GM12878 (cell line): ENCODE data around the gene NRG2. TPM values are rescaled to one million over a fixed set of nuclear protein-coding genes. Genes with fewer than 3 reads are reported as not detected.

ENCODE experiments used
- ATAC-seq: fragments of 200-7000 bp; cut with Tn5 transposase; 3 replicates; pipeline ENCODE4 v1.9.1; 2020; ENCODE audit warnings: mild to moderate bottlenecking, moderate library complexity
- BruUV-seq: library from RNA; stranded (reverse); fragments of 400-500 nt; replicated peaks from 2 replicates; lab custom pipeline; 2021; lab: Mats Ljungman, UMichigan
- CTCF ChIA-PET: fragments of 300-600 bp; sonication (Branson Sonifier 250); formaldehyde crosslinking; extraction: SDS; loops from one replicate; lab custom pipeline; 2021; ENCODE audit warnings: inconsistent platforms; lab: Yijun Ruan, JAX
- POLR2A ChIA-PET: fragments of 350-600 bp; formaldehyde crosslinking; extraction: SDS; loops from one replicate; lab custom pipeline; 2021; ENCODE audit warnings: inconsistent platforms; lab: Charles Lee
- RAD21 ChIA-PET: fragments of 300-600 bp; sonication (Branson Sonifier 250); formaldehyde crosslinking; loops from one replicate; lab custom pipeline; 2023; ENCODE audit warnings: antibody characterized with exemption; ENCODE audit not compliant: unreplicated experiment; lab: Charles Lee
- SMC1A ChIA-PET: fragments of 300-600 bp; sonication (Branson Sonifier 250); formaldehyde crosslinking; loops from one replicate; lab custom pipeline; 2023; ENCODE audit not compliant: unreplicated experiment, uncharacterized antibody; lab: Charles Lee
- DNase-seq: peaks from one replicate; pipeline ENCODE4 v3.0.0-alpha.2; 2011; ENCODE audit warnings: low read depth, low spot score
- FAIRE-seq: peaks from 3 replicates; lab custom pipeline; 2011; peaks lifted over from hg19 to GRCh38; lab: Jason Lieb, UNC
- H2AFZ ChIP-seq: 2 replicates; pipeline ENCODE4 v1.6.0; 2011; ENCODE audit warnings: low read depth, low read length, control low read depth; ENCODE audit not compliant: control insufficient read depth
- H3K27ac ChIP-seq: 2 replicates; pipeline ENCODE4 v1.5.1; 2011; ENCODE audit warnings: control low read depth; ENCODE audit not compliant: control insufficient read depth, insufficient read depth
- H3K27me3 ChIP-seq, 2 experiments: replicated peaks in 1 of 2; 2 replicates each; pipeline versions ENCODE4 v1.6.0 to v1.6.1; 2011; ENCODE audit warnings: low read length in 1 of 2; ENCODE audit not compliant: control insufficient read depth in 2 of 2, insufficient read depth in 2 of 2
- H3K36me3 ChIP-seq, 2 experiments: 2 replicates each; pipeline ENCODE4 v1.5.1; 2011; ENCODE audit warnings: low read length in 1 of 2; ENCODE audit not compliant: control insufficient read depth in 2 of 2, insufficient read depth in 2 of 2
- H3K4me1 ChIP-seq: 2 replicates; pipeline ENCODE4 v1.6.1; 2011; ENCODE audit warnings: mild to moderate bottlenecking, low read length, moderate library complexity, mixed read lengths; ENCODE audit not compliant: control insufficient read depth, insufficient read depth
- H3K4me2 ChIP-seq: 2 replicates; pipeline ENCODE4 v1.6.0; 2011; ENCODE audit warnings: control low read depth; ENCODE audit not compliant: control insufficient read depth, insufficient read depth
- H3K4me3 ChIP-seq: fragments of 200-600 bp; sonication (generic); 2 replicates; pipeline ENCODE4 v1.5.1; 2016
- H3K79me2 ChIP-seq: 2 replicates; pipeline ENCODE4 v1.6.0; 2011; ENCODE audit warnings: low read length; ENCODE audit not compliant: control insufficient read depth, insufficient read depth
- H3K9ac ChIP-seq: 2 replicates; pipeline ENCODE4 v1.8.0; 2011; ENCODE audit warnings: low read length, control low read depth, mixed read lengths; ENCODE audit not compliant: control insufficient read depth, insufficient read depth
- H3K9me3 ChIP-seq: replicated peaks from 3 replicates; pipeline ENCODE4 v1.5.1; 2011; ENCODE audit warnings: mild to moderate bottlenecking, low read length; ENCODE audit not compliant: control insufficient read depth, insufficient read depth
- H4K20me1 ChIP-seq: 2 replicates; pipeline ENCODE4 v1.6.0; 2011; ENCODE audit not compliant: control insufficient read depth, insufficient read depth
- CHD2 ChIP-seq: IDR thresholded peaks from 2 replicates; pipeline ENCODE4 v1.6.1; 2011; ENCODE audit warnings: low read depth, low read length, improper control_type of control experiment, borderline replicate concordance
- FOXK2 ChIP-seq: fragments of 450-650 bp; IDR thresholded peaks from 2 replicates; pipeline ENCODE4 v1.6.1; 2017; ENCODE audit warnings: mild to moderate bottlenecking, moderate library complexity
- HSF1 ChIP-seq: fragments of 150-350 bp; IDR thresholded peaks from 2 replicates; pipeline ENCODE4 v1.6.1; 2014; ENCODE audit warnings: mild to moderate bottlenecking, low read depth, low read length
- MAX ChIP-seq: IDR thresholded peaks from 2 replicates; pipeline ENCODE4 v1.6.1; 2012; ENCODE audit warnings: low read depth, low read length, improper control_type of control experiment
- MXI1 ChIP-seq: fragments of 150-350 bp; IDR thresholded peaks from 2 replicates; pipeline ENCODE4 v1.6.1; 2011; ENCODE audit warnings: low read depth, mild to moderate bottlenecking, inconsistent platforms, low read length, improper control_type of control experiment
- NFYB ChIP-seq: IDR thresholded peaks from 2 replicates; pipeline ENCODE4 v1.6.1; 2011; ENCODE audit warnings: low read depth, mild to moderate bottlenecking, low read length, improper control_type of control experiment, moderate library complexity; ENCODE audit not compliant: insufficient read depth
- NKRF ChIP-seq: fragments of 450-650 bp; conservative IDR thresholded peaks from 2 replicates; pipeline ENCODE4 v1.6.1; 2017; ENCODE audit warnings: mild to moderate bottlenecking, moderate library complexity
- NRF1 ChIP-seq: conservative IDR thresholded peaks from 2 replicates; pipeline ENCODE4 v1.6.1; 2011; ENCODE audit warnings: mild to moderate bottlenecking, low read depth, low read length, improper control_type of control experiment
- RAD21 ChIP-seq: IDR thresholded peaks from 2 replicates; pipeline ENCODE4 v1.6.1; 2011; ENCODE audit warnings: mild to moderate bottlenecking, low read depth, low read length, moderate library complexity; ENCODE audit not compliant: insufficient read depth
- TBL1XR1 ChIP-seq: IDR thresholded peaks from 2 replicates; pipeline ENCODE4 v1.6.1; 2012; ENCODE audit warnings: low read depth, low read length, improper control_type of control experiment
- ZNF622 ChIP-seq: fragments of 450-650 bp; IDR thresholded peaks from 2 replicates; pipeline ENCODE4 v1.6.1; 2017; ENCODE audit warnings: mild to moderate bottlenecking, inconsistent platforms
- WGBS: methylation state at CpG from one replicate; pipeline ENCODE4 v1.1.6; 2016; ENCODE audit warnings: low lambda C conversion rate; ENCODE audit not compliant: insufficient replicate concordance, insufficient coverage; ENCODE audit errors: missing lambda C conversion rate; 5-methylcytosine and 5-hydroxymethylcytosine counted together
- in situ Hi-C: fragments of 300-500 bp; cut with MboI; formaldehyde crosslinking; loops from 9 replicates; pipeline ENCODE4 v1.14.3; 2018; ENCODE audit warnings: mixed read lengths
- intact Hi-C: fragments of 100-400 bp; cut with micrococcal nuclease; formaldehyde crosslinking; loops from one replicate; pipeline ENCODE4 v1.14.2; 2022; ENCODE audit not compliant: unreplicated experiment
- polyA plus RNA-seq, 11 experiments: library from polyadenylated mRNA; depleted of rRNA in 4 of 11; unstranded in 6 of 11; stranded (reverse) in 5 of 11; fragments of >200 nt; fragmentation: Nextera tagmentation in 4 of 11; fragmentation: Illumina TruSeq in 1 of 11; extraction: Ambion mirVana in 4 of 11; extraction: Trizol in 1 of 11; gene quantifications; 1 replicate in 1 of 11; 2 replicates in 10 of 11; pipeline versions ENCODE4 v1.2.1 to v1.2.3, GENCODE V29; 2011 to 2016; ENCODE audit warnings: inconsistent platforms in 2 of 11, missing spikeins in 2 of 11, low read depth in 1 of 11
- total RNA-seq, 4 experiments: library from RNA; depleted of rRNA in 3 of 4; stranded (reverse); fragments of >200 nt in 3 of 4; fragmentation: Illumina TruSeq in 1 of 4; extraction: Trizol in 1 of 4; gene quantifications; 2 replicates each; pipeline versions ENCODE4 v1.2.1 to v1.2.3, GENCODE V29; 2013 to 2021

The NRG2 gene
- total and polyA plus RNA-seq, 10 of the 15 experiments (the other 5 are each of a cell fraction or from before 2014, with no cell fraction given): 0.10 to 21.7 (median 9.6) TPM

DNA sequence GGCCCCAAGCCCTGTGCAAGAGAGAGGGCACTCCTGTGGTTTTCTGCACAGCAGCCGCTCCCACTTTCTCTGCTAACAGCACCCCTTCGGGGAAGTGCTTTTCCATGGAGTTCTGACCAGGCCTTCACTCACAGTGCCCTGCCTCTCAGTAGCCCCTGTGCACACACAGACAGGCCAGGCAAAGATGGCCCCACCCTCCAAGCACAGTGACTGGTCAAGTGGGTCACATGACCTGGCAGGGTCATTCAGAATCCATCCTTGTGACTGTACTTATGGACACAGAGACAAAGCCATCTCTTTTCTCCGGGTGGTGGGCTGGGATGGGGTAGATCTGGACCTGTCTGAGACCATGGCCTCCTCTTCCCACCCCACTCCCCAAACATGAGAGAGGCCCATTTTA is 165.0 kb downstream of the NRG2 start:
- 42% methylated on average over 3 of the region's 3 CpGs for WGBS
- Histone ChIP-seq H3K4me3 (no peak overlapping the region), H3K9ac (no peak overlapping the region), H3K4me2 (no peak overlapping the region), H3K36me3 (peaks cover 2 to 6% of the 10 kb centered on the region in 2 experiments; a peak in 3 of 4 replicates), H3K79me2 (no peaks in the 10 kb centered on the region), H3K27ac (no peak overlapping the region), H4K20me1 (no peaks in the 10 kb centered on the region), H2AFZ (no peak overlapping the region), H3K9me3 (no peaks in the 10 kb centered on the region; the same call in 2 of the 3 replicates)
- CTCF ChIA-PET: no interaction called here
- in situ Hi-C loops: no loop called here
- POLR2A ChIA-PET: no interaction called here
- intact Hi-C loops: loop anchor here (10.0 kb wide), 1 partner anchor 167 kb away; the partner anchor contains the start of gene NRG2
- SMC1A ChIA-PET: interaction anchor here (1.5 kb wide), 1 partner anchor 20 kb away, joined by 3 read pairs; no protein-coding TSS in a partner anchor
- BruUV-seq: no TSS peak
- ATAC-seq: peak; percentile 33; the same call in 2 of the 3 replicates
- DNase-seq: no peak
- TF ChIP-seq NFYB (0 out of 2 replicates have a peak, but pooled peaks have one; percentile 7), HSF1 (no peak)
- TF ChIP-seq, all 136 proteins: peak for 1
- RAD21 ChIA-PET: no interaction called here
- Histone ChIP-seq H3K4me1 (no peaks in the 10 kb centered on the region), H3K27me3 (no peaks in the 10 kb centered on the region)
- FAIRE-seq: no peak

GRCh38 chr5:139877129-139877597 is 165.9 kb downstream of the NRG2 start:
- Histone ChIP-seq H3K27ac (no peak overlapping the region), H3K79me2 (no peaks in the 10 kb centered on the region), H3K9ac (no peak overlapping the region), H3K4me1 (no peaks in the 10 kb centered on the region), H2AFZ (no peak overlapping the region), H3K4me2 (no peak overlapping the region), H3K9me3 (no peaks in the 10 kb centered on the region; the same call in 2 of the 3 replicates), H3K4me3 (no peak overlapping the region), H3K36me3 (peaks cover 2 to 6% of the 10 kb centered on the region in 2 experiments; a peak in 3 of 4 replicates), H3K27me3 (no peaks in the 10 kb centered on the region), H4K20me1 (no peaks in the 10 kb centered on the region)
- intact Hi-C loops: loop anchor here (10.0 kb wide), 1 partner anchor 168 kb away; the partner anchor contains the start of gene NRG2
- no peak for DNase-seq
- ATAC-seq: no peak
- 88% methylated on average over 6 of the region's 6 CpGs for WGBS
- SMC1A ChIA-PET: interaction anchor here (1.5 kb wide), 1 partner anchor 21 kb away, joined by 3 read pairs; no protein-coding TSS in a partner anchor
- BruUV-seq: no TSS peak
- RAD21 ChIA-PET: no interaction called here
- POLR2A ChIA-PET: interaction anchor here (0.6 kb wide), 1 partner anchor 64 kb away, joined by 5 read pairs; no protein-coding TSS in a partner anchor
- CTCF ChIA-PET: interaction anchor here (1.0 to 3.2 kb wide), 3 partner anchors 14 to 94 kb away, joined by 3 to 20 read pairs (median 4); no protein-coding TSS in a partner anchor
- FAIRE-seq: no peak
- in situ Hi-C loops: no loop called here
- no peak for TF ChIP-seq MXI1
- no peak for TF ChIP-seq NKRF
- TF ChIP-seq FOXK2: no peak
- no peak for TF ChIP-seq RAD21
- no peak for TF ChIP-seq TBL1XR1
- no peak for TF ChIP-seq MAX
- no peak for TF ChIP-seq ZNF622
- no peak for TF ChIP-seq CHD2
- TF ChIP-seq NRF1: no peak
